Peyer's patch (tissue), 4 donors: Measurements from ENCODE around the gene DENND1B. TPM values are rescaled to one million over a fixed set of nuclear protein-coding genes. Genes with fewer than 3 reads are reported as not detected.

Source experiments
- DNase-seq, 3 donors: peaks; one replicate each; pipeline ENCODE4 v3.0.0-alpha.2; 2017 to 2019
- H3K27ac ChIP-seq, 4 donors: fragments of 200-600 bp; sonication (generic); one replicate each; pipeline ENCODE4 v1.5.1; 2016 to 2019
- H3K27me3 ChIP-seq, 2 donors: fragments of 200-600 bp; sonication (generic); one replicate each; pipeline ENCODE4 v1.5.1; 2019
- H3K36me3 ChIP-seq, 3 donors: fragments of 200-600 bp; sonication (generic); one replicate each; pipeline ENCODE4 v1.5.1; 2016 to 2019
- H3K4me1 ChIP-seq, 4 donors: fragments of 200-600 bp; sonication (generic); one replicate each; pipeline ENCODE4 v1.5.1; 2016 to 2019
- H3K4me3 ChIP-seq, 4 donors: fragments of 200-600 bp; sonication (generic); 1 replicate in 3 of 4; 2 replicates in 1 of 4; pipeline ENCODE4 v1.5.1; 2016 to 2019; ENCODE audit warnings: mild to moderate bottlenecking in 1 of 4
- H3K9me3 ChIP-seq, 4 donors: fragments of 200-600 bp; sonication (generic); one replicate each; pipeline ENCODE4 v1.5.1; 2016 to 2019; ENCODE audit warnings: mild to moderate bottlenecking in 1 of 4
- CTCF ChIP-seq, 6 experiments: fragments of 450-650 bp in 4 of 6; fragments of 200-600 bp in 2 of 6; sonication (generic) in 1 of 6; IDR thresholded peaks; one replicate each; pipeline ENCODE4 v1.5.1; 2017 to 2019; ENCODE audit warnings: antibody characterized with exemption in 6 of 6, mild to moderate bottlenecking in 3 of 6, moderate library complexity in 1 of 6
- POLR2A ChIP-seq, 2 donors: fragments of 450-650 bp; IDR thresholded peaks; one replicate each; pipeline ENCODE4 v1.5.1; 2017; ENCODE audit warnings: antibody characterized with exemption in 2 of 2, mild to moderate bottlenecking in 2 of 2, moderate library complexity in 2 of 2
- total RNA-seq, 4 donors: library from RNA; depleted of rRNA; stranded (reverse); fragments of >200 nt; gene quantifications; one replicate each; pipeline ENCODE4 v1.1.0, GENCODE V29; 2016

Gene DENND1B
- total RNA-seq, 4 donors from 2014 or later: 46.2 to 84.2 (median 69.3) TPM

GRCh38 chr1:197649188-197649587 is 126.1 kb downstream of the DENND1B start:
- Histone ChIP-seq H3K9me3 (no peaks in the 10 kb centered on the region), H3K4me3 (no peak overlapping the region), H3K27ac (no peak overlapping the region), H3K36me3 (peaks cover 0 to 16% (median 0%) of the 10 kb centered on the region in 3 donors), H3K4me1 (no peaks in the 10 kb centered on the region), H3K27me3 (no peaks in the 10 kb centered on the region)
- no peak for DNase-seq
- TF ChIP-seq POLR2A (IDR thresholded peaks at IDR 0.05): no peak
- no peak for TF ChIP-seq CTCF (IDR thresholded peaks at IDR 0.05)

- no peak overlapping the region for H3K27ac ChIP-seq
- H3K27me3 ChIP-seq: no peaks in the 10 kb centered on the region
- no peaks in the 10 kb centered on the region for H3K9me3 ChIP-seq
- no peaks in the 10 kb centered on the region for H3K4me1 ChIP-seq
- TF ChIP-seq POLR2A (IDR thresholded peaks at IDR 0.05) (no peak), CTCF (IDR thresholded peaks at IDR 0.05) (no peak)
- H3K36me3 ChIP-seq: peaks cover 0 to 16% (median 0%) of the 10 kb centered on the region in 3 donors
- no peak for DNase-seq
- no peak overlapping the region for H3K4me3 ChIP-seq
These were observed 137.0 kb downstream of the DENND1B start for GRCh38 chr1:197638316-197638715.

GRCh38 chr1:197637406-197637805 is 137.9 kb downstream of the DENND1B start:
- H3K27ac ChIP-seq: no peak overlapping the region
- H3K27me3 ChIP-seq: no peaks in the 10 kb centered on the region
- no peak overlapping the region for H3K4me3 ChIP-seq
- TF ChIP-seq CTCF (IDR thresholded peaks at IDR 0.05) (no peak), POLR2A (IDR thresholded peaks at IDR 0.05) (no peak)
- peaks cover 0 to 9% (median 0%) of the 10 kb centered on the region in 3 donors for H3K36me3 ChIP-seq
- no peaks in the 10 kb centered on the region for H3K4me1 ChIP-seq
- H3K9me3 ChIP-seq: no peaks in the 10 kb centered on the region
- no peak for DNase-seq

GRCh38 chr1:197633447-197634078 is 141.7 kb downstream of the DENND1B start:
- Histone ChIP-seq H3K36me3 (peaks cover 0 to 7% (median 0%) of the 10 kb centered on the region in 3 donors), H3K4me3 (no peak overlapping the region), H3K27me3 (no peaks in the 10 kb centered on the region), H3K9me3 (no peaks in the 10 kb centered on the region), H3K27ac (no peak overlapping the region), H3K4me1 (no peaks in the 10 kb centered on the region)
- no peak for DNase-seq
- no peak for TF ChIP-seq POLR2A (IDR thresholded peaks at IDR 0.05)
- TF ChIP-seq CTCF (IDR thresholded peaks at IDR 0.05): no peak

GRCh38 chr1:197632651-197633050 is 142.6 kb downstream of the DENND1B start:
- DNase-seq: no peak
- H3K4me3 ChIP-seq: no peak overlapping the region

More at GRCh38 chr1:197632651-197633050, 142.6 kb downstream of the DENND1B start:
- H3K27ac ChIP-seq: no peak overlapping the region
- H3K36me3 ChIP-seq: peaks cover 0 to 7% (median 0%) of the 10 kb centered on the region in 3 donors
- H3K9me3 ChIP-seq: no peaks in the 10 kb centered on the region
- H3K4me1 ChIP-seq: no peaks in the 10 kb centered on the region
- TF ChIP-seq CTCF (IDR thresholded peaks at IDR 0.05): no peak
- TF ChIP-seq POLR2A (IDR thresholded peaks at IDR 0.05): no peak
- no peaks in the 10 kb centered on the region for H3K27me3 ChIP-seq
